Activated B cell treated with CpG ODN at 0.5 μM for 24 hours (primary cell): Measurements from ENCODE around the gene TMA7. TPM values are rescaled to one million over a fixed set of nuclear protein-coding genes. Genes with fewer than 3 reads are reported as not detected.

Experiments
- ATAC-seq: fragments of 200-7000 bp; cut with Tn5 transposase; one replicate; pipeline ENCODE4 v1.10.0; 2021; ENCODE audit warnings: low read depth, mild to moderate bottlenecking, moderate library complexity
- CTCF ChIA-PET: fragments of 350-600 bp; sonication (Branson Sonifier 250); formaldehyde crosslinking; loops from one replicate; lab custom pipeline; 2021; ENCODE audit warnings: antibody characterized with exemption; lab: Charles Lee
- POLR2A ChIA-PET: fragments of 350-600 bp; sonication (Branson Sonifier 250); formaldehyde crosslinking; loops from one replicate; lab custom pipeline; 2021; ENCODE audit warnings: antibody characterized with exemption; lab: Charles Lee
- DNase-seq: peaks from one replicate; pipeline ENCODE4 v3.0.0; 2022
- H3K27ac Mint-ChIP-seq: one replicate; pipeline ENCODE4 v1.8.0; 2020; ENCODE audit warnings: mixed read lengths
- H3K27me3 Mint-ChIP-seq: one replicate; pipeline ENCODE4 v1.8.0; 2021; ENCODE audit warnings: mixed read lengths
- H3K36me3 Mint-ChIP-seq: one replicate; pipeline ENCODE4 v1.8.0; 2021; ENCODE audit warnings: low read depth, mixed read lengths
- H3K4me1 Mint-ChIP-seq: one replicate; pipeline ENCODE4 v1.8.0; 2021; ENCODE audit warnings: mixed read lengths
- H3K4me3 Mint-ChIP-seq: one replicate; pipeline ENCODE4 v1.8.0; 2020; ENCODE audit warnings: mild to moderate bottlenecking, mixed read lengths
- H3K9me3 Mint-ChIP-seq: one replicate; pipeline ENCODE4 v1.8.0; 2020; ENCODE audit warnings: mixed read lengths
- intact Hi-C: fragments of 100-400 bp; cut with micrococcal nuclease; formaldehyde crosslinking; loops from one replicate; pipeline ENCODE4 v1.15.1; 2024
- total RNA-seq: library from RNA; stranded (reverse); gene quantifications from 2 replicates; pipeline ENCODE4 v1.2.3, GENCODE V29; 2022
- TF ChIP-seq, protein P1 (sequence below): fragments of 200-600 bp; IDR thresholded peaks from one replicate; pipeline ENCODE4 v1.8.0; 2022; ENCODE audit warnings: antibody characterized with exemption, mild to moderate bottlenecking

The TMA7 gene
- 216 and 296 TPM in 2 replicates for total RNA-seq

- H3K4me3 Mint-ChIP-seq = peak within 1 kb of the TSS; percentile 98
- no peaks in the 10 kb centered on the region for H3K9me3 Mint-ChIP-seq
- TF ChIP-seq, protein P1, sequence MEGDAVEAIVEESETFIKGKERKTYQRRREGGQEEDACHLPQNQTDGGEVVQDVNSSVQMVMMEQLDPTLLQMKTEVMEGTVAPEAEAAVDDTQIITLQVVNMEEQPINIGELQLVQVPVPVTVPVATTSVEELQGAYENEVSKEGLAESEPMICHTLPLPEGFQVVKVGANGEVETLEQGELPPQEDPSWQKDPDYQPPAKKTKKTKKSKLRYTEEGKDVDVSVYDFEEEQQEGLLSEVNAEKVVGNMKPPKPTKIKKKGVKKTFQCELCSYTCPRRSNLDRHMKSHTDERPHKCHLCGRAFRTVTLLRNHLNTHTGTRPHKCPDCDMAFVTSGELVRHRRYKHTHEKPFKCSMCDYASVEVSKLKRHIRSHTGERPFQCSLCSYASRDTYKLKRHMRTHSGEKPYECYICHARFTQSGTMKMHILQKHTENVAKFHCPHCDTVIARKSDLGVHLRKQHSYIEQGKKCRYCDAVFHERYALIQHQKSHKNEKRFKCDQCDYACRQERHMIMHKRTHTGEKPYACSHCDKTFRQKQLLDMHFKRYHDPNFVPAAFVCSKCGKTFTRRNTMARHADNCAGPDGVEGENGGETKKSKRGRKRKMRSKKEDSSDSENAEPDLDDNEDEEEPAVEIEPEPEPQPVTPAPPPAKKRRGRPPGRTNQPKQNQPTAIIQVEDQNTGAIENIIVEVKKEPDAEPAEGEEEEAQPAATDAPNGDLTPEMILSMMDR = no peak
- peak within 1 kb of the TSS; percentile 95 for H3K27ac Mint-ChIP-seq
- POLR2A ChIA-PET = interaction anchor here (0.5 to 2.9 kb wide), 23 partner anchors 10 to 590 kb away, joined by 3 to 29 read pairs (median 5); partner anchors contain the start of genes NME6, PFKFB4, SHISA5 and WDR6
- ATAC-seq (peak; percentile 95), DNase-seq (peak; percentile 96)
- CTCF ChIA-PET = interaction anchor here (0.6 to 11.5 kb wide), 11 partner anchors 25 to 678 kb away, joined by 3 to 206 read pairs (median 4); a partner anchor contains a TSS
- intact Hi-C loops = loop anchor here (1.0 to 10.0 kb wide), 6 partner anchors 33 to 927 kb away; partner anchors contain the start of genes ELP6, IP6K2, NME6 and PFKFB4
- no peaks in the 10 kb centered on the region for H3K27me3 Mint-ChIP-seq
- peaks cover 45% of the 10 kb centered on the region for H3K4me1 Mint-ChIP-seq
- peaks cover 38% of the 10 kb centered on the region for H3K36me3 Mint-ChIP-seq
These were observed at the start of gene TMA7, which contains the start of gene CCDC51 for GRCh38 chr3:48439820-48440589. Gene TMA7, plus strand, starts transcription at chr3:48440257. Its CDS starts 40 bp downstream, at chr3:48440297. Gene CCDC51, minus strand, starts transcription at chr3:48440119. Its CDS starts 4,991 bp downstream, at chr3:48435128.

DNA sequence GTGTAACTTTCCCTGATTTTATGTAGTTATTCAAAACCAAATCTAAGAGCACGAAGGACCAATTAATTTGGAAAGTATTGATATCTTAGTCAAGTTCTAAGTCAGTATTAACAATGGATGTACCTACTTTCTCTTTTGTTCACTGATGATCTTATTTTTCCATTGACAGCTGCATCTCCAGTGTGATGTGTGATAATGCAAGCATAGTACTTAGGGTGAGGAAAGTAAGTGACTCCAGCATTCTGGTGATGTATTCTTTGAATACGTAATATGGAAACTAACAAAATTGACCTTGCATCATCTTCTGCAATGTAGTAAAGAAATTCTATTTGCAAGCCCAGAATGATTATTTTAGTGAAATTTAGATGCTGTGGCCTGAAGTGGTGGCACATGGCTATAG lies 45.7 kb upstream of the TMA7 start:
- ATAC-seq = no peak
- intact Hi-C loops = no loop called here
- DNase-seq = no peak
- no peak overlapping the region for H3K4me3 Mint-ChIP-seq
- no peaks in the 10 kb centered on the region for H3K4me1 Mint-ChIP-seq
- H3K36me3 Mint-ChIP-seq = no peaks in the 10 kb centered on the region
- ChIA-PET CTCF (no interaction called here), POLR2A (no interaction called here)
- TF ChIP-seq, protein P1 = no peak
- H3K27ac Mint-ChIP-seq = no peak overlapping the region
- H3K9me3 Mint-ChIP-seq = no peaks in the 10 kb centered on the region
- H3K27me3 Mint-ChIP-seq = peaks cover 28% of the 10 kb centered on the region

DNA sequence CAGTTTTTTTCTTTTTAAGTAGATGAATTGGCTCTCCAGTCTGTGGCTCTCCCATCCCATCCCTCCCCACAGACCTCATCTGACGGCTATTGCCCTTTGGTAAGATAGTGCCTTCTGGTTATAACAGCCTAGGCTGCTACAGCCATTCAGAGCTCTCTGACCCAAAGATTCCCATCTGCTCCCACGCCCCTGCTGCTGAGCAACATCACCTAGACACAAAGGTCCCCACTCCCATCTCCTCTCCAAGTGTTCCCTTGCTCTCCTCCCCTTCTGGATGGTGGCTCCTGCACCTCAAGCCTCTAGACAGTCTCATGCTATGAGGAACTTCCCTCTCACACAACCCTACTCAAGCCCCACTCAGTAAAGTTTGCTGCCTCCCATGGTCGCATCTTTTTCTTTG lies 44.3 kb upstream of the TMA7 start:
- no peaks in the 10 kb centered on the region for H3K36me3 Mint-ChIP-seq
- ATAC-seq (no peak), DNase-seq (no peak)
- H3K4me1 Mint-ChIP-seq = no peaks in the 10 kb centered on the region
- intact Hi-C loops = no loop called here
- H3K9me3 Mint-ChIP-seq = no peaks in the 10 kb centered on the region
- ChIA-PET POLR2A (no interaction called here), CTCF (no interaction called here)
- TF ChIP-seq, protein P1 = no peak
- no peak overlapping the region for H3K27ac Mint-ChIP-seq
- no peak overlapping the region for H3K4me3 Mint-ChIP-seq
- peaks cover 24% of the 10 kb centered on the region for H3K27me3 Mint-ChIP-seq

GRCh38 chr3:48397767-48398681 lies 42.0 kb upstream of the TMA7 start:
- Mint-ChIP-seq H3K27me3 (peaks cover 14% of the 10 kb centered on the region), H3K27ac (no peak overlapping the region), H3K4me3 (no peak overlapping the region), H3K4me1 (no peaks in the 10 kb centered on the region), H3K9me3 (no peaks in the 10 kb centered on the region), H3K36me3 (no peaks in the 10 kb centered on the region)
- TF ChIP-seq, protein P1 = no peak
- no peak for ATAC-seq
- DNase-seq = no peak
- POLR2A ChIA-PET = no interaction called here
- CTCF ChIA-PET = interaction anchor here (0.8 kb wide), 1 partner anchor 41 kb away, joined by 3 read pairs; no protein-coding TSS in a partner anchor
- intact Hi-C loops = no loop called here
